Prostate gland (tissue), 2 donors: ENCODE data around the gene TIGD1. TPM values are rescaled to one million over a fixed set of nuclear protein-coding genes. Genes with fewer than 3 reads are reported as not detected.

ENCODE experiments used
- DNase-seq: peaks from one replicate; pipeline ENCODE4 v3.0.0-alpha.2; 2019; ENCODE audit warnings: low spot score
- H3K27ac ChIP-seq, 2 donors: fragments of 200-600 bp; sonication (generic); 2 replicates each; pipeline ENCODE4 v1.5.1; 2017 to 2019
- H3K27me3 ChIP-seq: fragments of 200-600 bp; sonication (generic); replicated peaks from 2 replicates; pipeline ENCODE4 v1.5.1; 2019; ENCODE audit not compliant: insufficient read depth
- H3K36me3 ChIP-seq, 2 donors: fragments of 200-600 bp; sonication (generic); 1 replicate in 1 of 2; 2 replicates in 1 of 2; pipeline versions ENCODE4 v1.5.1 to v1.8.1; 2017 to 2019
- H3K4me1 ChIP-seq: fragments of 200-600 bp; sonication (generic); replicated peaks from 2 replicates; pipeline ENCODE4 v1.5.1; 2019
- H3K4me3 ChIP-seq, 2 donors: fragments of 200-600 bp; sonication (generic); 2 replicates each; pipeline ENCODE4 v1.5.1; 2017 to 2019
- H3K9me3 ChIP-seq: fragments of 200-600 bp; sonication (generic); 2 replicates; pipeline ENCODE4 v1.5.1; 2017
- CTCF ChIP-seq, 4 experiments: fragments of 200-600 bp in 2 of 4; fragments of 450-650 bp in 2 of 4; sonication (generic) in 2 of 4; IDR thresholded peaks; 1 replicate in 3 of 4; 2 replicates in 1 of 4; pipeline ENCODE4 v1.5.1; 2016 to 2019; ENCODE audit warnings: antibody characterized with exemption in 4 of 4, mild to moderate bottlenecking in 2 of 4, moderate library complexity in 2 of 4
- POLR2A ChIP-seq: fragments of 450-650 bp; IDR thresholded peaks from one replicate; pipeline ENCODE4 v1.6.1; 2016; ENCODE audit warnings: antibody characterized with exemption, mild to moderate bottlenecking
- POLR2AphosphoS5 ChIP-seq: sonication (generic); formaldehyde crosslinking; IDR thresholded peaks from one replicate; pipeline ENCODE4 v1.6.1; 2017; ENCODE audit warnings: antibody characterized with exemption
- WGBS: methylation state at CpG from one replicate; pipeline ENCODE4 v1.1.5; 2018; 5-methylcytosine and 5-hydroxymethylcytosine counted together
- intact Hi-C: fragments of 100-400 bp; cut with DNase I; formaldehyde crosslinking; loops from one replicate; pipeline ENCODE4 v1.14.2; 2022
- total RNA-seq, 2 donors: library from RNA; depleted of rRNA; stranded (reverse); fragments of >200 nt; gene quantifications; one replicate each; pipeline ENCODE4 v1.1.0, GENCODE V29; 2016

Gene TIGD1
- total RNA-seq, 2 donors from 2014 or later, result 2.6 to 4.9 TPM

GRCh38 chr2:232537499-232537898 lies 12.9 kb downstream of the TIGD1 start:
- Histone ChIP-seq H3K27me3 (no peaks in the 10 kb centered on the region), H3K36me3 (no peaks in the 10 kb centered on the region), H3K4me3 (no peak overlapping the region), H3K9me3 (no peaks in the 10 kb centered on the region), H3K27ac (no peak overlapping the region), H3K4me1 (no peaks in the 10 kb centered on the region)
- TF ChIP-seq CTCF (IDR thresholded peaks at IDR 0.05) (no peak), POLR2A (no peak), POLR2AphosphoS5 (no peak)
- WGBS, result 74% methylated on average over 4 of the region's 4 CpGs
- DNase-seq, result no peak
- intact Hi-C loops, result no loop called here

GRCh38 chr2:232537079-232537478 lies 13.3 kb downstream of the TIGD1 start:
- no peak for DNase-seq
- TF ChIP-seq POLR2A (no peak), POLR2AphosphoS5 (no peak), CTCF (IDR thresholded peaks at IDR 0.05) (no peak)
- Histone ChIP-seq H3K4me3 (no peak overlapping the region), H3K36me3 (no peaks in the 10 kb centered on the region), H3K27me3 (no peaks in the 10 kb centered on the region), H3K9me3 (no peaks in the 10 kb centered on the region), H3K27ac (no peak overlapping the region), H3K4me1 (no peaks in the 10 kb centered on the region)
- intact Hi-C loops, result no loop called here
- WGBS, result 55% methylated on average over 5 of the region's 5 CpGs

GRCh38 chr2:232535761-232536530 lies 14.4 kb downstream of the TIGD1 start:
- 89% methylated on average over 5 of the region's 5 CpGs for WGBS
- H3K4me1 ChIP-seq, result no peaks in the 10 kb centered on the region
- H3K9me3 ChIP-seq, result no peaks in the 10 kb centered on the region
- H3K36me3 ChIP-seq, result no peaks in the 10 kb centered on the region
- intact Hi-C loops, result no loop called here
- no peak for DNase-seq
- TF ChIP-seq POLR2AphosphoS5 (no peak), CTCF (IDR thresholded peaks at IDR 0.05) (no peak), POLR2A (no peak)
- H3K27ac ChIP-seq, result no peak overlapping the region
- H3K27me3 ChIP-seq, result no peaks in the 10 kb centered on the region
- H3K4me3 ChIP-seq, result no peak overlapping the region

GRCh38 chr2:232534940-232535651 lies 15.3 kb downstream of the TIGD1 start:
- Histone ChIP-seq H3K4me1 (no peaks in the 10 kb centered on the region), H3K27me3 (no peaks in the 10 kb centered on the region), H3K36me3 (no peaks in the 10 kb centered on the region), H3K9me3 (no peaks in the 10 kb centered on the region), H3K27ac (no peak overlapping the region), H3K4me3 (no peak overlapping the region)
- TF ChIP-seq POLR2A, result no peak
- TF ChIP-seq POLR2AphosphoS5, result no peak
- TF ChIP-seq CTCF (IDR thresholded peaks at IDR 0.05), result no peak
- WGBS, result 70% methylated on average over 14 of the region's 14 CpGs
- DNase-seq, result no peak
- intact Hi-C loops, result no loop called here
